Endometrial microvascular endothelial cells (primary cell): ENCODE measurements around the gene C3orf52. TPM values are rescaled to one million over a fixed set of nuclear protein-coding genes. Genes with fewer than 3 reads are reported as not detected.

Source experiments
- in situ Hi-C: cut with HindIII; loops from 2 replicates; pipeline ENCODE4 v1.10.0; 2017; ENCODE audit warnings: low sequenced_read_pairs, low pct_unique_long_range_greater_than_20kb; ENCODE audit errors: inconsistent ontology term
- total RNA-seq: library from RNA; depleted of rRNA; stranded (reverse); fragments of >200 nt; gene quantifications from one replicate; pipeline ENCODE4 v1.2.3, GENCODE V29; 2015; ENCODE audit errors: inconsistent ontology term

Gene C3orf52
- total RNA-seq, 1 donor from 2014 or later: 1.5 TPM

- in situ Hi-C loops: no loop called here
Measured at GRCh38 chr3:112115806-112116383, 29.7 kb downstream of the C3orf52 start.

- in situ Hi-C loops: no loop called here
Measured at GRCh38 chr3:112116748-112117186, 30.6 kb downstream of the C3orf52 start.

GRCh38 chr3:112117415-112117814 lies 31.2 kb downstream of the C3orf52 start:
- in situ Hi-C loops: no loop called here

GRCh38 chr3:112117841-112118571 lies 31.8 kb downstream of the C3orf52 start:
- in situ Hi-C loops: no loop called here

GRCh38 chr3:112119962-112120836 lies 34.0 kb downstream of the C3orf52 start:
- in situ Hi-C loops: no loop called here

GRCh38 chr3:112121577-112122547 lies 35.7 kb downstream of the C3orf52 start:
- in situ Hi-C loops: no loop called here

GRCh38 chr3:112122870-112123269 lies 36.7 kb downstream of the C3orf52 start:
- in situ Hi-C loops: no loop called here

GRCh38 chr3:112123548-112123947 lies 37.4 kb downstream of the C3orf52 start:
- in situ Hi-C loops: no loop called here

GRCh38 chr3:112124907-112125607 lies 38.9 kb downstream of the C3orf52 start:
- in situ Hi-C loops: no loop called here

GRCh38 chr3:112126511-112126911 lies 40.3 kb downstream of the C3orf52 start:
- in situ Hi-C loops: no loop called here

- in situ Hi-C loops: no loop called here
Measured at GRCh38 chr3:112127522-112128494, 41.6 kb downstream of the C3orf52 start.

- in situ Hi-C loops: no loop called here
Measured at GRCh38 chr3:112128843-112129727, 42.9 kb downstream of the C3orf52 start.

GRCh38 chr3:112129925-112130637 lies 43.9 kb downstream of the C3orf52 start:
- in situ Hi-C loops: no loop called here

- in situ Hi-C loops: no loop called here
Measured at GRCh38 chr3:112130638-112130993, 44.4 kb downstream of the C3orf52 start.

- in situ Hi-C loops: no loop called here
Measured at GRCh38 chr3:112131111-112131510, 44.9 kb downstream of the C3orf52 start.

- in situ Hi-C loops: no loop called here
Measured at GRCh38 chr3:112132088-112132487, 45.9 kb downstream of the C3orf52 start.
